ENCODE results near the gene BMP6. TPM values are rescaled to one million over a fixed set of nuclear protein-coding genes. Genes with fewer than 3 reads are reported as not detected.

BMP6 gene
- total and polyA plus RNA-seq, 2 experiments from 2014 or later, result 0.84 to 2.8 TPM

GRCh38 chr6:7770601-7771000, 44.7 kb downstream of the BMP6 start:
- Histone ChIP-seq H3K4me3 (no peak overlapping the region), H3K27ac (ENCODE audit: low read depth) (0 out of 2 replicates have a peak overlapping the region, but pooled peaks have one; percentile 36)
- TF ChIP-seq JUNB (IDR thresholded peaks at IDR 0.05; ENCODE audit: unreplicated experiment) (no peak), EZH2phosphoT487 (IDR thresholded peaks at IDR 0.05; ENCODE audit: unreplicated experiment) (no peak)

GRCh38 chr6:7773322-7773721, 47.4 kb downstream of the BMP6 start:
- no peak for ATAC-seq
- no peak overlapping the region for H3K4me3 Mint-ChIP-seq
- TF ChIP-seq POLR2AphosphoS5 (IDR thresholded peaks at IDR 0.05; ENCODE audit: low read depth), result no peak
- no peak for TF ChIP-seq ZNF114 (CRISPR knock-in tag; IDR thresholded peaks at IDR 0.05)
- no peak for TF ChIP-seq NANOG (IDR thresholded peaks at IDR 0.05; ENCODE audit: borderline replicate concordance)
- TF ChIP-seq EZH2phosphoT487 (IDR thresholded peaks at IDR 0.05; ENCODE audit: unreplicated experiment), result no peak
- no peak for TF ChIP-seq REST (IDR thresholded peaks at IDR 0.05; ENCODE audit: unreplicated experiment)
- no peak for TF ChIP-seq EZH2 (IDR thresholded peaks at IDR 0.05; ENCODE audit: low read depth, unreplicated experiment)
- TF ChIP-seq ZNF462 (CRISPR knock-in tag; IDR thresholded peaks at IDR 0.05), result no peak
- no peak for TF ChIP-seq STAT1 (IDR thresholded peaks at IDR 0.05; ENCODE audit: unreplicated experiment)
- no peak for TF ChIP-seq CTCF (conservative IDR thresholded peaks at IDR 0.05; ENCODE audit: low read depth in 2 of 2)
- TF ChIP-seq ZNF331 (CRISPR knock-in tag; IDR thresholded peaks at IDR 0.05; ENCODE audit: low read depth), result no peak
- no peak for TF ChIP-seq JUNB (IDR thresholded peaks at IDR 0.05; ENCODE audit: unreplicated experiment)

More at GRCh38 chr6:7770601-7771000, 44.7 kb downstream of the BMP6 start:
- Histone ChIP-seq H2AFZ (no peak overlapping the region), H3F3A (replicated peaks; ENCODE audit: low read depth) (no peaks in the 10 kb centered on the region), H3K27me3 (ENCODE audit: insufficient read depth) (no peaks in the 10 kb centered on the region), H3K79me2 (replicated peaks; ENCODE audit: insufficient read depth) (no peaks in the 10 kb centered on the region), H3K4me1 (ENCODE audit: insufficient read depth) (peaks cover 27% of the 10 kb centered on the region), H3K36me3 (ENCODE audit: insufficient read depth) (no peaks in the 10 kb centered on the region), H4K20me1 (replicated peaks; ENCODE audit: insufficient read depth) (no peaks in the 10 kb centered on the region), H3K9me2 (ENCODE audit: insufficient read depth) (peaks cover 3% of the 10 kb centered on the region; the same call in 1 of the 2 replicates), H3K4me2 (peak overlapping the region; percentile 54)
- Mint-ChIP-seq H3K9me3 (no peaks in the 10 kb centered on the region), H3K4me1 (peaks cover 42% of the 10 kb centered on the region), H3K27ac (peak overlapping the region; percentile 89), H3K36me3 (ENCODE audit: low read depth) (no peaks in the 10 kb centered on the region), H3K4me3 (peak overlapping the region; percentile 27; the same call in 1 of the 3 replicates), H3K27me3 (ENCODE audit: insufficient read depth, low read depth, poor library complexity) (peaks cover 2% of the 10 kb centered on the region)
- peak; percentile 46 for DNase-seq (ENCODE audit: low spot score)
- peak; percentile 77 for ATAC-seq

More at GRCh38 chr6:7773322-7773721, 47.4 kb downstream of the BMP6 start:
- no peaks in the 10 kb centered on the region for H3K9me3 Mint-ChIP-seq
- H3K4me1 Mint-ChIP-seq, result peaks cover 36% of the 10 kb centered on the region
- no peaks in the 10 kb centered on the region for H3K79me2 ChIP-seq (replicated peaks; ENCODE audit: insufficient read depth)
- peaks cover 2% of the 10 kb centered on the region for H3K27me3 Mint-ChIP-seq (ENCODE audit: insufficient read depth, low read depth, poor library complexity)
- no peak overlapping the region for H3K4me3 ChIP-seq
- peaks cover 21% of the 10 kb centered on the region for H3K4me1 ChIP-seq (ENCODE audit: insufficient read depth)
- no peak overlapping the region for H3K27ac Mint-ChIP-seq
- H3K4me2 ChIP-seq, result no peak overlapping the region
- no peaks in the 10 kb centered on the region for H3K27me3 ChIP-seq (ENCODE audit: insufficient read depth)
- no peaks in the 10 kb centered on the region for H4K20me1 ChIP-seq (replicated peaks; ENCODE audit: insufficient read depth)
- H2AFZ ChIP-seq, result no peak overlapping the region
- H3K27ac ChIP-seq (ENCODE audit: low read depth), result no peak overlapping the region
- H3K9me2 ChIP-seq (ENCODE audit: insufficient read depth), result peaks cover 3% of the 10 kb centered on the region; the same call in 1 of the 2 replicates
- no peaks in the 10 kb centered on the region for H3K36me3 Mint-ChIP-seq (ENCODE audit: low read depth)
- DNase-seq (ENCODE audit: low spot score), result no peak
- H3K36me3 ChIP-seq (ENCODE audit: insufficient read depth), result no peaks in the 10 kb centered on the region
- H3F3A ChIP-seq (replicated peaks; ENCODE audit: low read depth), result no peaks in the 10 kb centered on the region
